Endothelial cell of umbilical vein (primary cell): ENCODE measurements around the gene C20orf144. TPM values are rescaled to one million over a fixed set of nuclear protein-coding genes. Genes with fewer than 3 reads are reported as not detected.
"Not testable (repeated sequence)": the region's sequence is repeated elsewhere in the genome, so short reads cannot be mapped to it uniquely, and the experiment has no call there.

ENCODE experiments used
- BruUV-seq: library from RNA; stranded (reverse); fragments of 400-500 nt; replicated peaks from 2 replicates; lab custom pipeline; 2021; lab: Mats Ljungman, UMichigan
- CTCF ChIA-PET: fragments of 300-600, 350-600 bp; sonication (Branson Sonifier 250); formaldehyde crosslinking; loops from one replicate; lab custom pipeline; 2021; ENCODE audit warnings: antibody characterized with exemption, inconsistent platforms; lab: Charles Lee
- POLR2A ChIA-PET: fragments of 300-600, 350-600 bp; sonication (Branson Sonifier 250); formaldehyde crosslinking; loops from one replicate; lab custom pipeline; 2021; ENCODE audit warnings: antibody characterized with exemption, inconsistent platforms; lab: Charles Lee
- DNase-seq: peaks from one replicate; pipeline ENCODE4 v3.0.0-alpha.2; 2011; ENCODE audit warnings: low read depth, low spot score
- FAIRE-seq: peaks from 2 replicates; lab custom pipeline; 2011; peaks lifted over from hg19 to GRCh38; lab: Jason Lieb, UNC
- H2AFZ ChIP-seq: 2 replicates; pipeline ENCODE4 v1.6.0; 2012; ENCODE audit warnings: low read depth, low read length, control low read depth, inconsistent platforms
- H3K27ac ChIP-seq: 2 replicates; pipeline ENCODE4 v1.5.1; 2011; ENCODE audit warnings: low read depth, mild to moderate bottlenecking, control low read depth, low read length, moderate library complexity; ENCODE audit not compliant: insufficient read depth
- H3K27me3 ChIP-seq, 2 experiments: 2 replicates each; pipeline versions ENCODE4 v1.6.0 to v1.6.1; 2011; ENCODE audit warnings: low read length in 2 of 2, mixed read lengths in 1 of 2; ENCODE audit not compliant: control insufficient read depth in 2 of 2, insufficient read depth in 2 of 2
- H3K36me3 ChIP-seq, 2 experiments: 2 replicates in 1 of 2; 3 replicates in 1 of 2; pipeline ENCODE4 v1.5.1; 2011; ENCODE audit warnings: low read length in 2 of 2, mild to moderate bottlenecking in 1 of 2, moderate library complexity in 1 of 2; ENCODE audit not compliant: control insufficient read depth in 2 of 2, insufficient read depth in 2 of 2; ENCODE audit errors: extremely low read depth in 1 of 2
- H3K4me1 ChIP-seq: 3 replicates; pipeline ENCODE4 v1.5.1; 2011; ENCODE audit warnings: mild to moderate bottlenecking, low read length; ENCODE audit not compliant: control insufficient read depth, insufficient read depth; ENCODE audit errors: extremely low read depth
- H3K4me2 ChIP-seq: 2 replicates; pipeline ENCODE4 v1.6.1; 2011; ENCODE audit warnings: low read length, control low read depth, mixed read lengths; ENCODE audit not compliant: insufficient read depth
- H3K4me3 ChIP-seq, 3 experiments: fragments of 200-600 bp in 1 of 3; sonication (generic), shearing (Covaris generic) in 1 of 3; replicated peaks in 1 of 3; 2 replicates each; pipeline ENCODE4 v1.5.1; 2011 to 2016; ENCODE audit warnings: control low read depth in 3 of 3, low read length in 3 of 3, mild to moderate bottlenecking in 2 of 3, inconsistent platforms in 1 of 3, low read depth in 1 of 3, moderate library complexity in 1 of 3; ENCODE audit not compliant: insufficient read depth in 1 of 3
- H3K79me2 ChIP-seq: 2 replicates; pipeline ENCODE4 v1.6.0; 2012; ENCODE audit warnings: low read length, inconsistent platforms; ENCODE audit not compliant: control insufficient read depth, insufficient read depth
- H3K9ac ChIP-seq: replicated peaks from 2 replicates; pipeline ENCODE3; 2011; ENCODE audit warnings: low read length, control low read depth; ENCODE audit not compliant: insufficient read depth; ENCODE audit errors: extremely low read depth
- H3K9me1 ChIP-seq: replicated peaks from 3 replicates; pipeline ENCODE4 v1.6.0; 2011; ENCODE audit warnings: mild to moderate bottlenecking, low read length; ENCODE audit not compliant: control insufficient read depth, insufficient read depth; ENCODE audit errors: extremely low read depth
- H3K9me3 ChIP-seq: replicated peaks from 2 replicates; pipeline ENCODE4 v1.5.1; 2012; ENCODE audit warnings: low read length, inconsistent platforms; ENCODE audit not compliant: control insufficient read depth, insufficient read depth
- H4K20me1 ChIP-seq: replicated peaks from 2 replicates; pipeline ENCODE3; 2011; ENCODE audit warnings: mild to moderate bottlenecking, low read length; ENCODE audit not compliant: control insufficient read depth, insufficient read depth; ENCODE audit errors: extremely low read depth
- EZH2 ChIP-seq: IDR thresholded peaks from 2 replicates; pipeline ENCODE4 v1.6.1; 2012; ENCODE audit warnings: borderline replicate concordance, low read depth, mild to moderate bottlenecking, moderate library complexity, low read length, inconsistent platforms; ENCODE audit not compliant: severe bottlenecking
- FOS ChIP-seq: IDR thresholded peaks from 2 replicates; pipeline ENCODE4 v1.6.1; 2011; ENCODE audit warnings: mild to moderate bottlenecking, low read length, moderate library complexity, borderline replicate concordance; ENCODE audit not compliant: insufficient read depth
- GATA2 ChIP-seq: IDR thresholded peaks from 2 replicates; pipeline ENCODE4 v1.7.0; 2011; ENCODE audit warnings: low read depth, mild to moderate bottlenecking, moderate library complexity, mixed read lengths, low read length; ENCODE audit not compliant: insufficient read length, insufficient read depth
- JUN ChIP-seq: IDR thresholded peaks from 2 replicates; pipeline ENCODE4 v1.6.1; 2011; ENCODE audit warnings: borderline replicate concordance, low read depth; ENCODE audit not compliant: insufficient read length, insufficient read depth
- MYC ChIP-seq: IDR thresholded peaks from one replicate; pipeline ENCODE4 v1.6.1; 2011; ENCODE audit warnings: mild to moderate bottlenecking, low read depth, low read length
- POLR2A ChIP-seq: IDR thresholded peaks from 2 replicates; pipeline ENCODE4 v1.6.1; 2012; ENCODE audit warnings: low read depth, mild to moderate bottlenecking, control low read depth, low read length
- POLR2AphosphoS5 ChIP-seq: IDR thresholded peaks from 2 replicates; pipeline ENCODE4 v1.6.1; 2012; ENCODE audit warnings: low read depth, mild to moderate bottlenecking, control low read depth, low read length, moderate library complexity; ENCODE audit not compliant: insufficient read depth
- dilution Hi-C: fragments of 300-500 bp; cut with MboI; formaldehyde crosslinking; loops from one replicate; pipeline ENCODE4 v1.15.0; 2019; ENCODE audit warnings: low sequenced_read_pairs; ENCODE audit not compliant: extremely low pct_ligation_motif_present
- intact Hi-C: fragments of 100-400 bp; cut with micrococcal nuclease; formaldehyde crosslinking; loops from one replicate; pipeline ENCODE4 v1.10.0; 2022
- polyA plus RNA-seq, 4 experiments: library from polyadenylated mRNA; depleted of rRNA in 3 of 4; stranded (reverse) in 3 of 4; unstranded in 1 of 4; fragments of >200 nt; gene quantifications; 2 replicates each; pipeline versions ENCODE4 v1.2.1 to v1.2.3, GENCODE V29; 2011 to 2012; ENCODE audit warnings: missing spikeins in 1 of 4
- total RNA-seq: library from RNA; stranded (reverse); gene quantifications from 2 replicates; pipeline ENCODE4 v1.2.3, GENCODE V29; 2021
- TF ChIP-seq, protein P1 (sequence below), 2 donors: IDR thresholded peaks; 1 replicate in 1 of 2; 2 replicates in 1 of 2; pipeline ENCODE4 v1.5.1; 2011; ENCODE audit warnings: low read length in 2 of 2, mild to moderate bottlenecking in 2 of 2, moderate library complexity in 2 of 2, control low read depth in 1 of 2, inconsistent platforms in 1 of 2, low read depth in 1 of 2; ENCODE audit not compliant: insufficient read depth in 1 of 2; ENCODE audit errors: extremely low read depth in 1 of 2
- TF ChIP-seq, protein P2 (sequence below): IDR thresholded peaks from 2 replicates; pipeline ENCODE4 v1.6.1; 2011; ENCODE audit not compliant: insufficient read depth, insufficient read length

C20orf144 gene
- total and polyA plus RNA-seq, 2 donors (not counting 3 experiments of a cell fraction or from before 2014, with no cell fraction given), result not detected

DNA sequence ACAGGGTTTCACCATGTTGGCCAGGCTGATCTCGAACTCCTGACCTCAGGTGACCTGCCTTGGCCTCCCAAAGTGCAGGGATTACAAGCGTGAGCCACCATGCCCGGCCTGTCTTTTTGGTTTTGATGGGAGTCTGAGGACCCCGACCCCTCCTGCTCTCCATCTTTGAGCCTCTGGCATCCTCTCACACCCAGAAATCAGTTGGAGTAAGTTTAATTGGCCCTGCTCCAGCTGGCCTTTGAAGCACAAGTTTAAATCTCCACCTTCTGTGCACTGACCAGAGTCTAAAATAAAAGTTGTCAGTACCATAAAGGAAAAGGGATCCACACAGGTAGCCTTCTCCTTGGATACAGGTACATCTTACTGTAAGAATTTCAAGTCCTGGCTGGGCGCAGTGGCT lies 15.9 kb upstream of the C20orf144 start:
- H3K27ac ChIP-seq, result no peak overlapping the region
- no peak overlapping the region for H3K9ac ChIP-seq
- POLR2A ChIA-PET, result no interaction called here
- intact Hi-C loops, result no loop called here
- no peaks in the 10 kb centered on the region for H3K79me2 ChIP-seq
- FAIRE-seq (no peak), DNase-seq (no peak)
- H3K4me2 ChIP-seq, result no peak overlapping the region
- peaks cover 3 to 18% of the 10 kb centered on the region in 2 experiments for H3K36me3 ChIP-seq
- H2AFZ ChIP-seq, result no peak overlapping the region
- no TSS peak for BruUV-seq
- CTCF ChIA-PET, result no interaction called here
- H4K20me1 ChIP-seq, result no peaks in the 10 kb centered on the region
- H3K4me1 ChIP-seq, result no peaks in the 10 kb centered on the region
- H3K4me3 ChIP-seq, result no peak overlapping the region
- H3K27me3 ChIP-seq, result no peaks in the 10 kb centered on the region
- dilution Hi-C loops, result no loop called here
- no peaks in the 10 kb centered on the region for H3K9me3 ChIP-seq
- H3K9me1 ChIP-seq, result no peaks in the 10 kb centered on the region
- TF ChIP-seq, protein P1, sequence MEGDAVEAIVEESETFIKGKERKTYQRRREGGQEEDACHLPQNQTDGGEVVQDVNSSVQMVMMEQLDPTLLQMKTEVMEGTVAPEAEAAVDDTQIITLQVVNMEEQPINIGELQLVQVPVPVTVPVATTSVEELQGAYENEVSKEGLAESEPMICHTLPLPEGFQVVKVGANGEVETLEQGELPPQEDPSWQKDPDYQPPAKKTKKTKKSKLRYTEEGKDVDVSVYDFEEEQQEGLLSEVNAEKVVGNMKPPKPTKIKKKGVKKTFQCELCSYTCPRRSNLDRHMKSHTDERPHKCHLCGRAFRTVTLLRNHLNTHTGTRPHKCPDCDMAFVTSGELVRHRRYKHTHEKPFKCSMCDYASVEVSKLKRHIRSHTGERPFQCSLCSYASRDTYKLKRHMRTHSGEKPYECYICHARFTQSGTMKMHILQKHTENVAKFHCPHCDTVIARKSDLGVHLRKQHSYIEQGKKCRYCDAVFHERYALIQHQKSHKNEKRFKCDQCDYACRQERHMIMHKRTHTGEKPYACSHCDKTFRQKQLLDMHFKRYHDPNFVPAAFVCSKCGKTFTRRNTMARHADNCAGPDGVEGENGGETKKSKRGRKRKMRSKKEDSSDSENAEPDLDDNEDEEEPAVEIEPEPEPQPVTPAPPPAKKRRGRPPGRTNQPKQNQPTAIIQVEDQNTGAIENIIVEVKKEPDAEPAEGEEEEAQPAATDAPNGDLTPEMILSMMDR (IDR thresholded peaks at IDR 0.05; ENCODE audit: extremely low read depth in 1 of 2, insufficient read depth in 1 of 2, low read depth in 1 of 2, low read length in 2 of 2), result no peak
- no peak for TF ChIP-seq POLR2A
- TF ChIP-seq, protein P2, sequence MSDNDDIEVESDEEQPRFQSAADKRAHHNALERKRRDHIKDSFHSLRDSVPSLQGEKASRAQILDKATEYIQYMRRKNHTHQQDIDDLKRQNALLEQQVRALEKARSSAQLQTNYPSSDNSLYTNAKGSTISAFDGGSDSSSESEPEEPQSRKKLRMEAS, result no peak
- TF ChIP-seq JUN, result no peak
- no peak for TF ChIP-seq MYC
- TF ChIP-seq POLR2AphosphoS5, result no peak
- TF ChIP-seq FOS, result no peak
- TF ChIP-seq GATA2, result no peak
- no peak for TF ChIP-seq EZH2

DNA sequence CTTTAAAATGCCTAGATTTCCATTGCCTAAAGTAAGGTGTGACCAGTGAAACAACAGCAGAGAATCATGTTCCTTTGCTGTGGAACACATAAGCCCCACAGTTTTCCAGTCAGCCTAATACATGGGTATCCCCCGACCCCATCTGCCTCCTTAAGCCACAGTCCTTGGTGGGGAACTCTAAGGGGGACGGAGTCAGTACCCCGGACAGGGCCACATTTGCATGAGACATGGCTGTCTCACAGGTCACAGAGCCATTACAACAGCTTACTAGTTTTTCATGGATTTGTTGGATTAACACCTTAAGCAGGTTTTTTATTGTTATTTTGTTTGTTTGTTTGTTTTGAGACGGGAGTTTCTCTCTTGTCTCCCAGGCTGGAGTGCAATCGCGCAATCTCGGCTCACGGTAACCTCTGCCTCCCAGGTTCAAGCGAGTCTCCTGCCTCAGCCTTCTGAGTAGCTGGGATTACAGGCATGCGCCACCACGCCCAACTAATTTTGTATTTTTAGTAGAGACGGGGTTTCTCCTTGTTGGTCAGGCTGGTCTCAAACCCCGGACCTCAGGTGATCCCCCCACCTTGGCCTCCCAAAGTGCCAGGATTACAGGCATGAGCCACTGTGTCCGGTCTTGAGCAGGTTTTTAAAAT lies 15.0 kb upstream of the C20orf144 start:
- H3K4me3 ChIP-seq, H3K27me3 ChIP-seq, dilution Hi-C loops, H2AFZ ChIP-seq, H3K79me2 ChIP-seq, H3K9ac ChIP-seq, intact Hi-C loops, H3K9me3 ChIP-seq, DNase-seq, H3K4me2 ChIP-seq, H4K20me1 ChIP-seq, H3K9me1 ChIP-seq, H3K27ac ChIP-seq, POLR2A ChIA-PET, BruUV-seq, H3K4me1 ChIP-seq: not testable (repeated sequence)
- H3K36me3 ChIP-seq, result peaks cover 3 to 18% of the 10 kb centered on the region in 2 experiments
- CTCF ChIA-PET, result interaction anchor here (0.8 to 1.4 kb wide), 6 partner anchors 16 to 232 kb away, joined by 3 to 6 read pairs (median 4); partner anchors contain the start of gene ACTL10
- FAIRE-seq, result peak; percentile 63
